ENCODE results near the gene SMIM5. TPM values are rescaled to one million over a fixed set of nuclear protein-coding genes. Genes with fewer than 3 reads are reported as not detected.

SMIM5 gene
- total and polyA plus RNA-seq, 9 of the 15 experiments (the other 6 are each of a cell fraction or from before 2014, with no cell fraction given) = 0.08 TPM; not detected in 8

DNA sequence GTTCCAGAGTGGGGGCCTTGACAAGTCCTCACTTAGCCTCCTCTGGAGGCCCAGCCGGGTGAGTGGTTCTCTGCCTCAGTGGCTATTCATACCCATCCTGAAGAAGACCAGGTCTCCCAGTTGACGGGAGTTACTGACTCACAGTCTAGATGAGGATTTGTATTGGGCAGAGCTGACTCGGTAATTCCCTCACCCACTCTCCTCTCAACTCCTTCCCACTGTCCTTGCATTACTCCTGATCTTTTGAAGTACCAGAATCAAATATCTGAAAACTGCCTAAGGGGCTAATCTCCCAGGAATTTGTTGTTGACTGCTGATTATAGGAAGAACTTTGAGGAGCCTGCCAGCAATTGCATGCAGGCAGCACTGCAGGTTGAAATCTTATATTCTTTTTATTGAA is 48.1 kb downstream of the SMIM5 start:
- DNase-seq (ENCODE audit: extremely low read depth in 1 of 4, low spot score in 3 of 4) (no peak), FAIRE-seq (no peak), ATAC-seq (no peak)
- Histone ChIP-seq H3K4me1 (replicated peaks in 1 of 2; ENCODE audit: control insufficient read depth in 2 of 2, insufficient read depth in 2 of 2, low read length in 2 of 2) (peaks cover 0 to 15% of the 10 kb centered on the region in 2 experiments; a peak in 2 of 5 replicates), H3K9ac (ENCODE audit: insufficient read depth in 1 of 2, low read depth in 2 of 2, low read length in 2 of 2) (no peak overlapping the region; a peak in 1 of 4 replicates), H3K27ac (ENCODE audit: extremely low read depth, low read depth, low read length) (no peak overlapping the region), H3K9me3 (replicated peaks; ENCODE audit: control insufficient read depth, insufficient read depth, low read depth, low read length) (no peaks in the 10 kb centered on the region), H2AFZ (ENCODE audit: low read depth, low read length) (no peak overlapping the region), H3K4me3 (no peak overlapping the region), H3K4me2 (ENCODE audit: insufficient read depth, low read length) (no peak overlapping the region), H3K27me3 (ENCODE audit: control insufficient read depth in 2 of 2, insufficient read depth in 2 of 2, low read length in 2 of 2) (no peaks in the 10 kb centered on the region), H3K36me3 (ENCODE audit: control insufficient read depth, insufficient read depth, low read length) (peaks cover 57% of the 10 kb centered on the region; the same call in 2 of the 3 replicates), H3K79me2 (ENCODE audit: control insufficient read depth, insufficient read depth, low read length) (peaks cover 54% of the 10 kb centered on the region), H3K9me1 (ENCODE audit: control insufficient read depth, insufficient read depth, low read length) (peaks cover 5% of the 10 kb centered on the region), H4K20me1 (replicated peaks; ENCODE audit: control insufficient read depth, insufficient read depth, low read length) (peaks cover 4% of the 10 kb centered on the region; the same call in 1 of the 2 replicates)
- 74% methylated on average over 3 of the region's 3 CpGs for WGBS (ENCODE audit: insufficient coverage, low coverage, missing lambda C conversion rate)
- POLR2A ChIA-PET = interaction anchor here (1.0 to 1.6 kb wide), 2 partner anchors 11 to 61 kb away, joined by 3 read pairs; no protein-coding TSS in a partner anchor
- in situ Hi-C loops (cut with MboI) (no loop called here), intact Hi-C loops (cut with micrococcal nuclease) (no loop called here)
- CTCF ChIA-PET (ENCODE audit: low intra/inter-chr PET ratio) = no interaction called here
- BruUV-seq (replicated peaks) = no TSS peak
- TF ChIP-seq SP2 (IDR thresholded peaks at IDR 0.05; ENCODE audit: extremely low read depth, low read depth, low read length, poor library complexity, severe bottlenecking) (no peak), DACH1 (IDR thresholded peaks at IDR 0.05; ENCODE audit: partially characterized antibody) (no peak), HBP1 (CRISPR knock-in tag; IDR thresholded peaks at IDR 0.05) (no peak), ZNF586 (CRISPR knock-in tag; conservative IDR thresholded peaks at IDR 0.05) (no peak), ZBTB7A (IDR thresholded peaks at IDR 0.05; ENCODE audit: borderline replicate concordance, control insufficient read depth, low read depth, low read length) (no peak), TCF7 (IDR thresholded peaks at IDR 0.05; ENCODE audit: borderline replicate concordance) (no peak), ZFPM2 (CRISPR knock-in tag; IDR thresholded peaks at IDR 0.05) (no peak), FUS (optimal IDR thresholded peaks at IDR 0.05; ENCODE audit: low read depth, low read length) (no peak), ZNF224 (CRISPR knock-in tag; IDR thresholded peaks at IDR 0.05) (no peak), PBX2 (CRISPR knock-in tag; IDR thresholded peaks at IDR 0.05; ENCODE audit: low read depth) (no peak), PBX2 (tag; conservative IDR thresholded peaks at IDR 0.05; ENCODE audit: low read depth) (no peak), MAZ (CRISPR knock-in tag; conservative IDR thresholded peaks at IDR 0.05 in 1 of 2, IDR thresholded peaks at IDR 0.05 in 1 of 2) (no peak), HNRNPL (IDR thresholded peaks at IDR 0.05; ENCODE audit: low read depth, low read length) (no peak), ZFX (CRISPR knock-in tag; IDR thresholded peaks at IDR 0.05) (no peak), COPS2 (conservative IDR thresholded peaks at IDR 0.05) (no peak), ESRRB (CRISPR knock-in tag; IDR thresholded peaks at IDR 0.05; ENCODE audit: borderline replicate concordance) (no peak), XRCC3 (IDR thresholded peaks at IDR 0.05) (no peak)
- TF ChIP-seq, protein P1, sequence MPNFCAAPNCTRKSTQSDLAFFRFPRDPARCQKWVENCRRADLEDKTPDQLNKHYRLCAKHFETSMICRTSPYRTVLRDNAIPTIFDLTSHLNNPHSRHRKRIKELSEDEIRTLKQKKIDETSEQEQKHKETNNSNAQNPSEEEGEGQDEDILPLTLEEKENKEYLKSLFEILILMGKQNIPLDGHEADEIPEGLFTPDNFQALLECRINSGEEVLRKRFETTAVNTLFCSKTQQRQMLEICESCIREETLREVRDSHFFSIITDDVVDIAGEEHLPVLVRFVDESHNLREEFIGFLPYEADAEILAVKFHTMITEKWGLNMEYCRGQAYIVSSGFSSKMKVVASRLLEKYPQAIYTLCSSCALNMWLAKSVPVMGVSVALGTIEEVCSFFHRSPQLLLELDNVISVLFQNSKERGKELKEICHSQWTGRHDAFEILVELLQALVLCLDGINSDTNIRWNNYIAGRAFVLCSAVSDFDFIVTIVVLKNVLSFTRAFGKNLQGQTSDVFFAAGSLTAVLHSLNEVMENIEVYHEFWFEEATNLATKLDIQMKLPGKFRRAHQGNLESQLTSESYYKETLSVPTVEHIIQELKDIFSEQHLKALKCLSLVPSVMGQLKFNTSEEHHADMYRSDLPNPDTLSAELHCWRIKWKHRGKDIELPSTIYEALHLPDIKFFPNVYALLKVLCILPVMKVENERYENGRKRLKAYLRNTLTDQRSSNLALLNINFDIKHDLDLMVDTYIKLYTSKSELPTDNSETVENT (CRISPR knock-in tag; IDR thresholded peaks at IDR 0.05) = no peak
